Measurements from ENCODE around the gene SLCO2A1. TPM values are rescaled to one million over a fixed set of nuclear protein-coding genes. Genes with fewer than 3 reads are reported as not detected.

SLCO2A1 gene
- total RNA-seq, 4 donors from 2014 or later = 0.07 to 2.4 (median 1.3) TPM

DNA sequence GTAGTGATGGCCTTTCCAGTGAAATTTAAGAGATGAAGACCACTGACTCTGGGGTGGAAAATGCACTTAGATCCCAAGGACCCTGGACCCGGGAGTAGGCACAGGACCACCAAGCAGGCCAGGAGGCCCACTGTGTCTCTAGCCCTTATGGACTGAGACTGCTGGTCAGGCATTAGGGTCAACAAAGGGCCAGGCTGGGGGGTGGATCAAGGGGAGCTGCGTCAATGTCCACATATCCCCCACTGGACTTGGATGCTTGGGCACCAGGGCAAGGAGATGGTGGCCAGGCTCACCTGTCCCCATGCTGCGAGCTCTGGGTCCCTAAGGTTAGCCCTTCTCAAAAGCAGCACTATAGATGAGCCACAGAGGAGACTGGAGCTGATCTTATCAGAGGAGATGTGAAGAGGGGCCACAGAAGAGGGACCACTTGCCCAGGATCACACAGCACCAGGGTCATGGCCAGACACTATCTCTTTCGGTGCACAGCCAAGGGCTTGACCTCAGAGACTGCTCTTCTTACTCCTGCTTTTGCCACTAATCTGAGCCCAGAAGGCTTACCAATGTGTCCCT lies 148.8 kb downstream of the SLCO2A1 start:
- no peak for DNase-seq
- TF ChIP-seq, protein P1, sequence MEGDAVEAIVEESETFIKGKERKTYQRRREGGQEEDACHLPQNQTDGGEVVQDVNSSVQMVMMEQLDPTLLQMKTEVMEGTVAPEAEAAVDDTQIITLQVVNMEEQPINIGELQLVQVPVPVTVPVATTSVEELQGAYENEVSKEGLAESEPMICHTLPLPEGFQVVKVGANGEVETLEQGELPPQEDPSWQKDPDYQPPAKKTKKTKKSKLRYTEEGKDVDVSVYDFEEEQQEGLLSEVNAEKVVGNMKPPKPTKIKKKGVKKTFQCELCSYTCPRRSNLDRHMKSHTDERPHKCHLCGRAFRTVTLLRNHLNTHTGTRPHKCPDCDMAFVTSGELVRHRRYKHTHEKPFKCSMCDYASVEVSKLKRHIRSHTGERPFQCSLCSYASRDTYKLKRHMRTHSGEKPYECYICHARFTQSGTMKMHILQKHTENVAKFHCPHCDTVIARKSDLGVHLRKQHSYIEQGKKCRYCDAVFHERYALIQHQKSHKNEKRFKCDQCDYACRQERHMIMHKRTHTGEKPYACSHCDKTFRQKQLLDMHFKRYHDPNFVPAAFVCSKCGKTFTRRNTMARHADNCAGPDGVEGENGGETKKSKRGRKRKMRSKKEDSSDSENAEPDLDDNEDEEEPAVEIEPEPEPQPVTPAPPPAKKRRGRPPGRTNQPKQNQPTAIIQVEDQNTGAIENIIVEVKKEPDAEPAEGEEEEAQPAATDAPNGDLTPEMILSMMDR (IDR thresholded peaks at IDR 0.05 in 4 of 5, conservative IDR thresholded peaks at IDR 0.05 in 1 of 5) = no peak
- TF ChIP-seq POLR2A (IDR thresholded peaks at IDR 0.05) = no peak

DNA sequence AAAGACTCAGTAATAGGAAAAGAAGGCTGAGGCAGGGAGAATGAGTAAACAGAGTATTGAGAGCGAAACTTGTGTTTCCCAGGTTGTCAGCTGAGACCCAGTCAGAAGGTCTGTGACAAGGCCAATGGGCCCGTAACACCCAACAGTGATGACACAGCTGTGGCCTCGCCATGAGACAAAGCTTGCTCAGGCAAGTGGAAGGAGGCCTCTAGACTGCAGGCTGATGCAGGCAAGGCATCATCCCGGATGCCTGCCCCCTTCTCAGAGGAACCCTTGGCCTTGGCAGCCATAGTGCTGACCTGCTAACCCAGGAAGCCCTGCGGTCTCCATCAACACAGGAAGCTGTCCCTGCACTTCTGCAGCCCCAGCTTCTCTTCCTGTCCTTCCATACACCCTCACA lies 149.4 kb downstream of the SLCO2A1 start:
- Histone ChIP-seq H3K9me3 (no peaks in the 10 kb centered on the region), H3K36me3 (no peaks in the 10 kb centered on the region), H3K27me3 (no peaks in the 10 kb centered on the region), H3K4me3 (no peak overlapping the region), H3K4me1 (no peaks in the 10 kb centered on the region), H3K27ac (no peak overlapping the region)
- ATAC-seq = no peak
- intact Hi-C loops (cut with DNase I; ENCODE audit: low total_unique reads) = no loop called here
- TF ChIP-seq POLR2A (IDR thresholded peaks at IDR 0.05) = no peak
- TF ChIP-seq, protein P1 (IDR thresholded peaks at IDR 0.05 in 4 of 5, conservative IDR thresholded peaks at IDR 0.05 in 1 of 5) = no peak
- DNase-seq = no peak
- in situ Hi-C loops (cut with MboI; ENCODE audit: low sequenced_read_pairs in 4 of 4) = no loop called here

More for the DNA sequence above, 148.8 kb downstream of the SLCO2A1 start:
- in situ Hi-C loops (cut with MboI; ENCODE audit: low sequenced_read_pairs in 4 of 4) = no loop called here
- no peak overlapping the region for H3K27ac ChIP-seq
- H3K4me3 ChIP-seq = no peak overlapping the region
- no peaks in the 10 kb centered on the region for H3K36me3 ChIP-seq
- intact Hi-C loops (cut with DNase I; ENCODE audit: low total_unique reads) = no loop called here
- no peak for ATAC-seq
- no peaks in the 10 kb centered on the region for H3K9me3 ChIP-seq
- H3K4me1 ChIP-seq = no peaks in the 10 kb centered on the region
- H3K27me3 ChIP-seq = no peaks in the 10 kb centered on the region

DNA sequence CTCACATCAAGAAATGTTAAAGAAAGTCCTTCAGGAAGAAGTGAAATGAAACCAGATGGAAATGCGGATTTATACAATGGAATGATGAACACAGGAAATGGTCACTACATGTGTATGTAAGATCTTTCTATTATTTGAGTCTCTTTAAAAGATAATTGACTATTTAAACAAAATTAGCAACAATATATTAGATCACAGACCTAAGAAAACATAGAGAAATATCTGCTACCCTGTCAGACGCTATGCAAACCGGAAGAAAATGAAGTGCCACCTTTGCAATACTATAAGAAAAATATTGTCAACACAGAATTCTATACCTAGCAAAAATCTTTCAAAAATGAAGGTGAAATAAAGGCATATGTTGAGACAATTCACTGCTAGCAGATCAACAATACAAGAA lies 151.2 kb downstream of the SLCO2A1 start:
- Histone ChIP-seq H3K9me3 (no peaks in the 10 kb centered on the region), H3K4me3 (no peak overlapping the region), H3K27me3 (no peaks in the 10 kb centered on the region), H3K36me3 (no peaks in the 10 kb centered on the region), H3K27ac (no peak overlapping the region), H3K4me1 (no peaks in the 10 kb centered on the region)
- TF ChIP-seq, protein P1 (IDR thresholded peaks at IDR 0.05 in 4 of 5, conservative IDR thresholded peaks at IDR 0.05 in 1 of 5) = no peak
- no peak for TF ChIP-seq POLR2A (IDR thresholded peaks at IDR 0.05)
- no peak for DNase-seq
- in situ Hi-C loops (cut with MboI; ENCODE audit: low sequenced_read_pairs in 4 of 4) = no loop called here
- ATAC-seq = no peak
- intact Hi-C loops (cut with DNase I; ENCODE audit: low total_unique reads) = no loop called here

Other genes starting within 250 kb of the SLCO2A1 start
- gene SRPRB, start 224.1 kb downstream of the SLCO2A1 start, total RNA-seq = 10 to 100 TPM; 19.0 to 22.3 (median 20.6) TPM
- gene RAB6B, start 134.0 kb downstream of the SLCO2A1 start, total RNA-seq = 1 to 10 TPM in 1 of 4 donors, under 1 TPM in 3; 0.31 to 1.1 (median 0.72) TPM
- gene RYK, start 220.9 kb upstream of the SLCO2A1 start, total RNA-seq = 10 to 100 TPM; 25.8 to 42.4 (median 35.0) TPM